NCI-H2081 (cell line): ENCODE results near the gene MAD1L1.

ENCODE experiments used
- DNase-seq, 2 experiments: peaks; one replicate each; lab custom pipeline; 2025; lab: John Stamatoyannopoulos, UW

The MAD1L1 gene

DNA sequence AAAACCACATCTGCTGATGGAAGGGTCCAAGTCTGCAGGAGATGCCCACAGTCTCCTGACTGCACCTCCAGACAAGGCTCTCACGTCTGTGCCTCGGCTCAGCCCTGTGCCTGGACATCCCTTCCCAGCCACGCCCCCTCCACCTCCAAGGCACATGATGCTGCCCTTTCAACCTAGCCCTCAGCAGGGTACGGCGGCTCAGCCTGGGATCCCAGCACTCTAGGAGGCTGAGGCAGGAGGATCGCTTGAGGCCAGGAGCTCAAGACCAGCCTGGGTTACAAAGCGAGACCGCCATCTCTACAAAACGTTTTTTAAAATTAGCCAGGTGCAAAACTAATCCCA, 14.3 kb downstream of the MAD1L1 start:
- DNase-seq, result no peak

GRCh38 chr7:2217716-2218443, 14.9 kb downstream of the MAD1L1 start:
- no peak for DNase-seq

DNA sequence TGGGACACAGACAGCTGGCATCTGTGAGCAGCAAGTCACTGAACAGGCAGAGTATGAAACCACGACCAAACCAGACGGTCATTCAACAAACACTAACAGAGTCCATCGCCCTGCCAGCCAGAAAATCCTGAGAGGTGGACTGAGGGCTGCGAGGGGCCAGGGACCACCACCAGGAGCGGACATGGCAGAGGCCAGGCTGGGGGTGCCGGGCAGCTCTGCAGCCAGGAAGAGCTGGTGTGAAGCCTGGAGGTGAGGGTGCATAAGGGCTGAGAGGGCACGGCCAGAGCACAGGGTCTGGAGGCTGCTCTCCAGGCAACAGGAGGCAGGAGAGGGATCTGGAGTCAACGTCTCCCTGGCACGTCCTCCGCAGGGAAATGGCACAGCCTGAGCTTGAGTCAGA, 15.5 kb downstream of the MAD1L1 start:
- DNase-seq, result no peak

GRCh38 chr7:2215851-2216250, 16.9 kb downstream of the MAD1L1 start:
- no peak for DNase-seq

- no peak for DNase-seq
Measured at GRCh38 chr7:2214636-2215035, 18.1 kb downstream of the MAD1L1 start.

- DNase-seq, result no peak
Measured at GRCh38 chr7:2213551-2214215, 19.1 kb downstream of the MAD1L1 start.

- DNase-seq, result no peak
Measured at GRCh38 chr7:2212906-2213305, 19.8 kb downstream of the MAD1L1 start.

DNA sequence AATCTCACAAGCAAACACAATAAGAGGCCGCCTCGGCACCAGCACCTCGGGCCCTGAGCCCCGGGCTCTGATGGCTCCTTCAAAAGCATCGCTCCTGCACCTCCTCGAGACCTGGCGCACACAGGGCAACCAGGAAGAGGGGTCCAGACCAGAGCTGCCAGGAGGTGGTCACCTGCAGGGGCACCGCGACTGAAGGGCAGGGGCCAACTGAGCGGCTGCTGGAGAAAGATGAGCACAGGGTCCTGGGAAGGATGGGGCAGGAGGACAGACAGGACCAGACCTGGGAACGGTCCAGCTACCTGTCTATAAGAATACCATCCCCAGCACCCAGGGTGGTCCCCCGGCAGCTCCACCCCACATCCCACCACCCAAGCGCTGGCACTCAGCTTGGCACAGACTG, 20.8 kb downstream of the MAD1L1 start:
- no peak for DNase-seq

- DNase-seq, result no peak
Measured at GRCh38 chr7:2211259-2211880, 21.4 kb downstream of the MAD1L1 start.

DNA sequence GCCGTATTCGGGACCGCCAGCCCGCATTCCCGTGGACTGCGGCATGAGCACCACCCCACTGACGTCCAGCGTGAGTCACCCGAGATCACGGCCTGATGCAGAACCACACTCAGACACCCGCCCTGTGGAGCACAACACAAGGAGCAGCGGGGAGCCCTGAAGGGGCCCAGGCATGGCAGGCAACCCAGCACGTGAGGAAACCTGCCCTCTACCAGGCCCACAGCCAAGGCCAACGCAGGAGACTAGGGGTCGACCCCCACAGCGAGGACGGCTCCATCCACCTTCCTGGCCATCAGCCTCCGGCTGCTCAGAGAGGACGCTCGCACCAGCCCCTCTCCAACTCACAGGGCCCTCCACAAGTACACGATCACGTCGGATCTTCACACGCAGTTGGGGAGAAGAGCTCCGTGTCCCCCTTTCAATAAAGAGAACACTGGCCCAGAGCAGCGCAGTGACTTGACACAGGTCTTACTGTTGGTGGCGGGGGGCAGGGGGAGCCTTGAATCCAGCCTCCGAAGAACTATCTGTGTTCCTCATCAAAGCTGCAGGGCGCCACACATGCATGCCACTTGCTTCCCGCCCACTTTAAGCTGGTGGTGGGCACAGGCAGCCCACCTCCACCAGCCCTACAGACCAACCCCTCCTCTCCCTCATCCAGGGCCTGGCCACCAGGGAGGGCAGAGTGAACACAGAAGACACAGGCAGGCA, 22.0 kb downstream of the MAD1L1 start:
- DNase-seq, result no peak

GRCh38 chr7:2209961-2210323, 22.8 kb downstream of the MAD1L1 start:
- no peak for DNase-seq

DNA sequence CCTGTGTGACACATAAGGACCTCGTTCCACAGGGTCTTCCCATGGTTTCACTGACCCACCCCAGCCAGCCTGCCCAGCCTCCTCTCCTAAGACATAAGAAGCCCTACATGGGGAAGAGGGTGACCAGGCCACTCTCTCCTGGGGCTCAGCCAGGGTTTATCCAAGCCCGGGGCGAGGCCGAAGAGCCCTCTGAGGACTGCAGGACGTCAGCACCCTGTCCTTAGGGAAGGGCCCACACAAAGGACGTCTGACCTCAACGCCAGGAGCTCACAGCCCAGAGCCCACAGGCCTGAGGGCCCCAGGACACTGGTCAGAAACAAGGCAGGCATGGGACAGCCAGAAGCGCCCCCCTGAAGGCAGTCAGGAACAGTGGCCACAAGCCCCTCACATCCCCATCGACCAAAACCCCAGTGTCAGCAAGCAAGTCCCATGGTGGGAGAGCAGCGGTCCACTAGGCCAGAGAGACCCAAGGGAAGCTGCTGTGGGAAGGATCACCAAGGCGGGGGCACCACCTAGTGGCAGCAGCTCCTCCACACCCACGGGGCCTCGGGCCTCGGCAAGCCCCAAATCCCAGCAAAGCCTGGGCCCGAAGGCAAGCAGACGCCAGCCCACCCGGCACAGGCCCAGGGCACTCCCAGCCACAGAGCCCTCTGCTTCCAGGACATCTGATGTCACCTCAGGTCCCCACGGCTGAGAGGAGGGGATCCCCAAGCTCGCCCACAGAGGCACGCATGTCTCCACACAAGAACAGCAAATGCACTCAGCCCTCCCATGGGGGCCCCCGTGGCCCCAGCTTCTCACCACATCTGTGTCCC, 23.4 kb downstream of the MAD1L1 start:
- peak; percentile 29 to 69 for DNase-seq

- DNase-seq, result no peak
Measured at GRCh38 chr7:2208712-2209111, 24.0 kb downstream of the MAD1L1 start.

GRCh38 chr7:2205036-2205780, 27.5 kb downstream of the MAD1L1 start:
- DNase-seq, result no peak

DNA sequence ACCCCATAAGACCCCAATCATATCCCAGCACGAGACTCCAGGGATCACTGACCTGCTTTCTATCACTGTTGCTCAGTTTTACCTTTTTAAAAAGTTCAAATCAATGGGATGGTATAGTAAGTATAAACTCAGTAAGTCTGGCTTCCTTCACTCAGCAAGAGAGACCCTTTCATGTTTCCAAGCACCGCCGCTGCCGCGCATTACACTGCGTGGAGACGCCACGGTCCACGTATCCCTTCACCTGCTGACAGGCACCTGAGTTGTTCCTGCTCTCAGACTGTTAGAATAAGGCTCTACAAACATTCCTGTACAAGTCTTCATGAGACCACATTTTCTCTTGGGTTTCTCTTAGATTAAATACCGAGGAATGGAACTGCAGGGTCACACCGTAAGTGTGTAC, 28.3 kb downstream of the MAD1L1 start:
- DNase-seq, result no peak

DNA sequence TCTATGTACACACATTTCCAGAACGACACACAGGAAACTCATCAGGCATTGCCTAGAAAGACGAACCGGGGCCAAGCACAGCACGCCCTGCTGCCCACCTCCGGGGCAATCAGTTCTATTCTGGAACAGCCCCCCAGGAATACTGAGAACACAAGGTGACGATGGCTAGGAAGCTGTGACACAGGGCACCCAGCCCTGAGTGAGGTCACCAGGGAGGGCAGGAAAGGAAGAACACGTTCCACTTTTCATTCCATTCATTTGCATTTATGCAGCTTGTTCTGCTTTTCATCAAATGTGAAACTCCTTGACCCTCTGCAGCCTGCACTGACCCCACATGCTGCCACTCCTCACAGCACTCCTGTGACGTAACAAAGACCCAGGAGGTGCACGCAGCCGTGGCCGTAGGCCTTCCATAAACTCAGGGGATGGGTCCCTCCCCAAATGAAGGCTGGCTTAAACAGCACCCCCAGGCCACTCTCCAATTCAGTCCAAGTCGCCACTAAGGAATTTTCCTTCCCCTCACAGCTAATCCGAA, 28.9 kb downstream of the MAD1L1 start:
- no peak for DNase-seq

- peak in 1 of 2 experiments; percentile 21 for DNase-seq
Measured at GRCh38 chr7:2202901-2203765, 29.6 kb downstream of the MAD1L1 start.

- no peak for DNase-seq
Measured at GRCh38 chr7:2202361-2202761, 30.4 kb downstream of the MAD1L1 start.

DNA sequence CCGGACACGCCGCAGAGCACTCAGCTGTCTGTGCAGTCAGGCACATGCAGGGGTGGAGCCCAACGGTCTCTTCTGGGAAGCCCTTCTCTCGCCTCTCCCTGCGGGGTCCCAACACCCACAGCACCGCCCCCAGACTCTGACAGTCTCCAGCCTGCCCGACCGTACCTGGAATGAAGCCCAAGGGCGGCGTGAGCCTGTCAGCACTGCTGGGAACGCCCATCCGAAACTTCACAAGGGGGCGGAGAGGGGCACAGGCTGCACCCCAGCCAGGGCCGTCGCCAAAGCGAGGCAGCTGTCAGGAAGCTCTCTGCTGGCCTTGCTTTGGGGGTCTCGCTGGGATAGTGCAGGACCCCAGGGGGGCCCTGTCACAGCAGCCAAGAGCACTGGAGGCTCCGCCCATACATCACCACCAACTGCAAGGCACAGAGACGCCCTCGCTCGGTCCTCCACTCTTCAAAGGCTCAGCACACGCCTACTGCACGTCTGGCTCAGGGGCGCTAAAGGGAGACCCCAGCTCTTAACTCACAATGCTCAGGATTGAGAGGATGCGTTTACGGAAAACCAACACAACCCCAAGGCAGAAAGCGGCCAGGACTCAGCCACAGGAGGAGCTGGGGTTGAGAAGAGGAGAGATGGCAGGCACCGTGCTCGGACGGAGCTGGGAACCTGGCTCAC, 30.9 kb downstream of the MAD1L1 start:
- DNase-seq, result no peak
